H9 (cell line): Measurements from ENCODE around the gene PDX1. TPM values are rescaled to one million over a fixed set of nuclear protein-coding genes. Genes with fewer than 3 reads are reported as not detected.

ENCODE experiments used
- DNase-seq: peaks from one replicate; pipeline ENCODE4 v3.0.0-alpha.2; 2017
- H2AFZ ChIP-seq: one replicate; pipeline ENCODE4 v1.6.1; 2013; ENCODE audit warnings: mild to moderate bottlenecking, low read length, control low read depth, moderate library complexity
- H2AK5ac ChIP-seq: 2 replicates; pipeline ENCODE4 v1.6.1; 2013; ENCODE audit warnings: low read length, control low read depth, mixed read lengths; ENCODE audit not compliant: insufficient read length
- H2BK120ac ChIP-seq: one replicate; pipeline ENCODE4 v1.6.1; 2013; ENCODE audit warnings: low read depth, mild to moderate bottlenecking, low read length, control low read depth, inconsistent platforms; ENCODE audit not compliant: poor library complexity, severe bottlenecking
- H2BK12ac ChIP-seq: 2 replicates; pipeline ENCODE4 v1.6.1; 2013; ENCODE audit warnings: low read length, control low read depth, mixed read lengths, low read depth; ENCODE audit not compliant: insufficient read length
- H2BK15ac ChIP-seq: 2 replicates; pipeline ENCODE4 v1.6.1; 2013; ENCODE audit warnings: low read depth, low read length, control low read depth
- H2BK20ac ChIP-seq: one replicate; pipeline ENCODE4 v1.6.1; 2013; ENCODE audit warnings: low read depth, mild to moderate bottlenecking, low read length, control low read depth, inconsistent platforms; ENCODE audit not compliant: poor library complexity, severe bottlenecking
- H2BK5ac ChIP-seq: 2 replicates; pipeline ENCODE4 v1.6.1; 2013; ENCODE audit warnings: low read length, control low read depth, mixed read lengths; ENCODE audit not compliant: insufficient read length
- H3K14ac ChIP-seq: 2 replicates; pipeline ENCODE4 v1.6.1; 2013; ENCODE audit warnings: low read length, control low read depth; ENCODE audit not compliant: insufficient read depth
- H3K18ac ChIP-seq: 2 replicates; pipeline ENCODE4 v1.6.1; 2013; ENCODE audit warnings: low read depth, mild to moderate bottlenecking, mixed read lengths, low read length, control low read depth; ENCODE audit not compliant: insufficient read length
- H3K23ac ChIP-seq: 2 replicates; pipeline ENCODE4 v1.6.1; 2013; ENCODE audit warnings: low read length, control low read depth, mixed read lengths, low read depth; ENCODE audit not compliant: insufficient read length
- H3K23me2 ChIP-seq: 2 replicates; pipeline ENCODE4 v1.6.1; 2013; ENCODE audit warnings: low read depth, mild to moderate bottlenecking, mixed read lengths, low read length, control low read depth; ENCODE audit not compliant: insufficient read length, poor library complexity, severe bottlenecking
- H3K27ac ChIP-seq: 2 replicates; pipeline ENCODE4 v1.5.1; 2013; ENCODE audit warnings: low read length, control low read depth, mixed read lengths, low read depth; ENCODE audit not compliant: insufficient read length
- H3K27me3 ChIP-seq: 2 replicates; pipeline ENCODE4 v1.6.1; 2013; ENCODE audit warnings: low read length, control low read depth, inconsistent platforms; ENCODE audit not compliant: insufficient read depth
- H3K4ac ChIP-seq: 2 replicates; pipeline ENCODE4 v1.6.1; 2013; ENCODE audit warnings: low read depth, mild to moderate bottlenecking, control low read depth, inconsistent platforms, low read length, moderate library complexity
- H3K4me1 ChIP-seq: 2 replicates; pipeline ENCODE4 v1.6.1; 2013; ENCODE audit warnings: low read length, control low read depth, inconsistent platforms; ENCODE audit not compliant: insufficient read depth
- H3K4me2 ChIP-seq: 2 replicates; pipeline ENCODE4 v1.6.1; 2013; ENCODE audit warnings: low read length, control low read depth, mixed read lengths; ENCODE audit not compliant: insufficient read length, insufficient read depth
- H3K56ac ChIP-seq: 2 replicates; pipeline ENCODE4 v1.6.1; 2013; ENCODE audit warnings: low read depth, mild to moderate bottlenecking, mixed read lengths, low read length, control low read depth; ENCODE audit not compliant: insufficient read length
- H3K79me1 ChIP-seq: 2 replicates; pipeline ENCODE4 v1.6.1; 2013; ENCODE audit warnings: low read depth, mild to moderate bottlenecking, moderate library complexity, low read length, control low read depth, inconsistent platforms; ENCODE audit not compliant: insufficient read depth, poor library complexity, severe bottlenecking
- H3K79me2 ChIP-seq: 2 replicates; pipeline ENCODE4 v1.6.1; 2013; ENCODE audit warnings: low read length, control low read depth, inconsistent platforms; ENCODE audit not compliant: insufficient read depth
- H3K9ac ChIP-seq: 2 replicates; pipeline ENCODE4 v1.6.1; 2013; ENCODE audit warnings: low read length, control low read depth, mixed read lengths; ENCODE audit not compliant: insufficient read length; ENCODE audit errors: extremely low read depth
- H3K9me3 ChIP-seq: one replicate; pipeline ENCODE4 v1.6.1; 2013; ENCODE audit warnings: low read depth, low read length, inconsistent platforms; ENCODE audit not compliant: control insufficient read depth
- H3T11ph ChIP-seq: one replicate; pipeline ENCODE4 v1.6.1; 2013; ENCODE audit warnings: mild to moderate bottlenecking, low read length, control low read depth, inconsistent platforms
- H4K20me1 ChIP-seq: one replicate; pipeline ENCODE4 v1.6.1; 2013; ENCODE audit not compliant: control insufficient read depth, insufficient read length, insufficient read depth
- H4K5ac ChIP-seq: 2 replicates; pipeline ENCODE4 v1.6.1; 2013; ENCODE audit warnings: low read depth, mild to moderate bottlenecking, mixed read lengths, low read length, control low read depth; ENCODE audit not compliant: insufficient read length
- H4K8ac ChIP-seq: replicated peaks from 2 replicates; pipeline ENCODE4 v1.6.1; 2013; ENCODE audit warnings: low read length, control low read depth, mixed read lengths, low read depth; ENCODE audit not compliant: insufficient read length
- H4K91ac ChIP-seq: 2 replicates; pipeline ENCODE4 v1.6.1; 2013; ENCODE audit warnings: low read depth, mild to moderate bottlenecking, moderate library complexity, mixed read lengths, low read length, control low read depth; ENCODE audit not compliant: insufficient read length
- H3K27ac Mint-ChIP-seq, 3 experiments: 2 replicates in 2 of 3; 3 replicates in 1 of 3; pipeline ENCODE4 v1.8.0; 2020 to 2021; ENCODE audit warnings: mixed read lengths in 3 of 3, mild to moderate bottlenecking in 1 of 3, moderate library complexity in 1 of 3
- H3K27me3 Mint-ChIP-seq: 2 replicates; pipeline ENCODE4 v1.8.0; 2021; ENCODE audit warnings: low read depth, mild to moderate bottlenecking, moderate library complexity, mixed read lengths
- H3K36me3 Mint-ChIP-seq, 3 experiments: 2 replicates in 2 of 3; 3 replicates in 1 of 3; pipeline ENCODE4 v1.8.0; 2020 to 2021; ENCODE audit warnings: low read depth in 3 of 3, mixed read lengths in 3 of 3; ENCODE audit not compliant: insufficient read depth in 1 of 3
- H3K4me1 Mint-ChIP-seq, 2 experiments: 2 replicates each; pipeline ENCODE4 v1.8.0; 2020; ENCODE audit warnings: mixed read lengths in 2 of 2
- H3K4me3 Mint-ChIP-seq, 2 experiments: 2 replicates in 1 of 2; 3 replicates in 1 of 2; pipeline ENCODE4 v1.8.0; 2020 to 2021; ENCODE audit warnings: mild to moderate bottlenecking in 2 of 2, mixed read lengths in 2 of 2, moderate library complexity in 1 of 2
- H3K9me3 Mint-ChIP-seq, 2 experiments: 2 replicates in 1 of 2; 3 replicates in 1 of 2; pipeline ENCODE4 v1.8.0; 2020; ENCODE audit warnings: mild to moderate bottlenecking in 2 of 2, mixed read lengths in 2 of 2, moderate library complexity in 1 of 2
- CTCF ChIP-seq: fragments of 200-600 bp; sonication (generic); conservative IDR thresholded peaks from 3 replicates; pipeline ENCODE4 v1.8.0; 2021; ENCODE audit warnings: antibody characterized with exemption, mild to moderate bottlenecking
- WGBS: extraction: QIAGEN DNeasy Blood & Tissue Kit; methylation state at CpG from one replicate; pipeline ENCODE4 v1.1.7; 2013; ENCODE audit warnings: missing lambda C conversion rate, low lambda C conversion rate, mixed read lengths; ENCODE audit not compliant: insufficient read length; ENCODE audit errors: extremely low coverage; 5-methylcytosine and 5-hydroxymethylcytosine counted together
- total RNA-seq: library from RNA; stranded (reverse); gene quantifications from 2 replicates; pipeline ENCODE4 v1.2.1, GENCODE V29; 2021

PDX1 gene
- total RNA-seq, 1 experiment from 2014 or later, result not detected

GRCh38 chr13:27960362-27961226 is 40.8 kb downstream of the PDX1 start:
- no peak overlapping the region for H3K27ac Mint-ChIP-seq
- Histone ChIP-seq H2BK120ac (no peak overlapping the region), H4K8ac (no peak overlapping the region), H4K20me1 (no peaks in the 10 kb centered on the region), H3K4me2 (peak overlapping the region; percentile 46), H3K23ac (no peak overlapping the region), H3K79me1 (no peaks in the 10 kb centered on the region), H4K5ac (no peak overlapping the region), H3K27ac (no peak overlapping the region), H3K23me2 (no peaks in the 10 kb centered on the region), H2BK12ac (no peak overlapping the region), H4K91ac (no peak overlapping the region), H3K4me1 (peaks cover 5% of the 10 kb centered on the region; the same call in 1 of the 2 replicates), H3T11ph (no peak overlapping the region), H3K4ac (no peak overlapping the region), H3K27me3 (peaks cover 94% of the 10 kb centered on the region), H2BK15ac (no peak overlapping the region), H2BK5ac (no peak overlapping the region), H3K9me3 (no peaks in the 10 kb centered on the region), H3K56ac (no peak overlapping the region), H3K14ac (peak overlapping the region; percentile 16; the same call in 1 of the 2 replicates), H2AFZ (no peak overlapping the region), H2AK5ac (no peak overlapping the region), H3K9ac (no peak overlapping the region), H2BK20ac (no peak overlapping the region), H3K79me2 (no peaks in the 10 kb centered on the region), H3K18ac (peak overlapping the region; percentile 90)
- H3K27me3 Mint-ChIP-seq, result peaks cover 99% of the 10 kb centered on the region
- TF ChIP-seq CTCF, result peak; percentile 81
- H3K9me3 Mint-ChIP-seq, result peaks cover 3 to 17% of the 10 kb centered on the region in 2 experiments
- no CpG with 5 or more reads among the region's 73 CpGs for WGBS
- DNase-seq, result peak; percentile 85
- H3K4me1 Mint-ChIP-seq, result peaks cover 14 to 28% of the 10 kb centered on the region in 2 experiments
- peak overlapping the region in 1 of 2 experiments; percentile 76; a peak in 3 of 5 replicates for H3K4me3 Mint-ChIP-seq
- no peaks in the 10 kb centered on the region for H3K36me3 Mint-ChIP-seq
